Trophoblast cell (in vitro differentiated cells and primary cell): ENCODE data around the gene C11orf42.

Source experiments
- DNase-seq, 2 donors: peaks; one replicate each; pipeline ENCODE4 v3.0.0-alpha.2; 2016
- H2AFZ ChIP-seq: 2 replicates; pipeline ENCODE4 v1.6.1; 2013; ENCODE audit warnings: low read length, moderate library complexity, mild to moderate bottlenecking; ENCODE audit not compliant: insufficient read depth, poor library complexity
- H2AK5ac ChIP-seq: 2 replicates; pipeline ENCODE4 v1.6.1; 2013; ENCODE audit warnings: mild to moderate bottlenecking, low read length
- H2BK120ac ChIP-seq: 2 replicates; pipeline ENCODE4 v1.6.1; 2013; ENCODE audit warnings: low read length, mild to moderate bottlenecking, moderate library complexity; ENCODE audit not compliant: insufficient read depth, poor library complexity
- H2BK12ac ChIP-seq: 2 replicates; pipeline ENCODE4 v1.6.1; 2013; ENCODE audit warnings: mild to moderate bottlenecking, low read length, moderate library complexity
- H2BK5ac ChIP-seq: 2 replicates; pipeline ENCODE4 v1.6.1; 2013; ENCODE audit warnings: low read length, low read depth, moderate library complexity, mild to moderate bottlenecking; ENCODE audit not compliant: poor library complexity
- H3K14ac ChIP-seq: 2 replicates; pipeline ENCODE4 v1.6.1; 2013; ENCODE audit warnings: mild to moderate bottlenecking, low read length
- H3K18ac ChIP-seq: 2 replicates; pipeline ENCODE4 v1.6.1; 2013; ENCODE audit warnings: mild to moderate bottlenecking, low read length
- H3K23ac ChIP-seq: 2 replicates; pipeline ENCODE4 v1.6.1; 2013; ENCODE audit warnings: low read length
- H3K27ac ChIP-seq: 2 replicates; pipeline ENCODE4 v1.5.1; 2013; ENCODE audit warnings: low read depth, mild to moderate bottlenecking, inconsistent platforms, low read length, moderate library complexity
- H3K27me3 ChIP-seq: 2 replicates; pipeline ENCODE4 v1.6.1; 2013; ENCODE audit warnings: inconsistent platforms, mild to moderate bottlenecking, low read length, moderate library complexity; ENCODE audit not compliant: insufficient read depth
- H3K36me3 ChIP-seq, 2 experiments: 1 replicate in 1 of 2; 2 replicates in 1 of 2; pipeline ENCODE4 v1.6.1; 2013; ENCODE audit warnings: low read length in 2 of 2, mild to moderate bottlenecking in 2 of 2, moderate library complexity in 1 of 2; ENCODE audit not compliant: insufficient read depth in 2 of 2, control insufficient read depth in 1 of 2
- H3K4ac ChIP-seq: 2 replicates; pipeline ENCODE4 v1.6.1; 2013; ENCODE audit warnings: low read depth, mild to moderate bottlenecking, low read length, moderate library complexity
- H3K4me1 ChIP-seq, 2 experiments: 1 replicate in 1 of 2; 2 replicates in 1 of 2; pipeline ENCODE4 v1.6.1; 2013; ENCODE audit warnings: low read length in 2 of 2, mild to moderate bottlenecking in 2 of 2, moderate library complexity in 1 of 2; ENCODE audit not compliant: insufficient read depth in 2 of 2, control insufficient read depth in 1 of 2
- H3K4me2 ChIP-seq: 2 replicates; pipeline ENCODE4 v1.6.1; 2013; ENCODE audit warnings: inconsistent platforms, mild to moderate bottlenecking, low read length, moderate library complexity
- H3K4me3 ChIP-seq: 2 replicates; pipeline ENCODE4 v1.5.1; 2013; ENCODE audit warnings: mild to moderate bottlenecking, low read depth, low read length, inconsistent platforms
- H3K79me1 ChIP-seq: one replicate; pipeline ENCODE4 v1.6.1; 2013; ENCODE audit warnings: low read length
- H3K79me2 ChIP-seq: 2 replicates; pipeline ENCODE4 v1.6.1; 2013; ENCODE audit warnings: low read length, mild to moderate bottlenecking; ENCODE audit not compliant: control insufficient read depth, insufficient read depth, poor library complexity
- H3K9ac ChIP-seq: 2 replicates; pipeline ENCODE4 v1.6.1; 2013; ENCODE audit warnings: mild to moderate bottlenecking, low read length
- H3K9me3 ChIP-seq: 2 replicates; pipeline ENCODE4 v1.6.1; 2013; ENCODE audit warnings: low read depth, mild to moderate bottlenecking, control low read depth, inconsistent platforms, low read length; ENCODE audit not compliant: insufficient read depth
- H4K12ac ChIP-seq: 2 replicates; pipeline ENCODE4 v1.6.1; 2013; ENCODE audit warnings: low read depth, mild to moderate bottlenecking, low read length, moderate library complexity
- H4K8ac ChIP-seq: 2 replicates; pipeline ENCODE4 v1.6.1; 2013; ENCODE audit warnings: low read depth, mild to moderate bottlenecking, low read length, moderate library complexity
- H4K91ac ChIP-seq: one replicate; pipeline ENCODE4 v1.6.1; 2013; ENCODE audit warnings: low read depth, mild to moderate bottlenecking, low read length, moderate library complexity
- WGBS: extraction: QIAGEN DNeasy Blood & Tissue Kit; methylation state at CpG from one replicate; pipeline ENCODE4 v1.1.7; 2013; ENCODE audit warnings: missing lambda C conversion rate; ENCODE audit not compliant: insufficient read length, insufficient coverage; ENCODE audit errors: extremely low coverage; 5-methylcytosine and 5-hydroxymethylcytosine counted together

C11orf42 gene

GRCh38 chr11:6203327-6203726 lies 2.0 kb upstream of the C11orf42 start:
- Histone ChIP-seq H2BK12ac (no peak overlapping the region), H3K23ac (no peak overlapping the region), H4K8ac (no peak overlapping the region), H3K4me1 (no peaks in the 10 kb centered on the region), H2BK5ac (no peak overlapping the region), H3K36me3 (peaks cover 0 to 12% of the 10 kb centered on the region in 2 experiments), H3K14ac (no peak overlapping the region), H3K79me2 (no peaks in the 10 kb centered on the region), H3K4ac (no peak overlapping the region), H3K9me3 (peaks cover 2% of the 10 kb centered on the region), H4K12ac (no peak overlapping the region), H3K4me3 (no peak overlapping the region), H4K91ac (no peak overlapping the region), H3K79me1 (no peaks in the 10 kb centered on the region), H3K9ac (no peak overlapping the region), H2BK120ac (no peak overlapping the region), H2AK5ac (no peak overlapping the region), H2AFZ (no peak overlapping the region), H3K4me2 (no peak overlapping the region), H3K18ac (no peak overlapping the region), H3K27me3 (no peaks in the 10 kb centered on the region), H3K27ac (no peak overlapping the region)
- no peak for DNase-seq
- WGBS: no CpG with 5 or more reads among the region's 3 CpGs

- Histone ChIP-seq H4K12ac (no peak overlapping the region), H3K27me3 (no peaks in the 10 kb centered on the region), H3K79me1 (no peaks in the 10 kb centered on the region), H2BK120ac (no peak overlapping the region), H4K91ac (no peak overlapping the region), H3K14ac (no peak overlapping the region), H4K8ac (no peak overlapping the region), H3K4me1 (no peaks in the 10 kb centered on the region), H2BK5ac (no peak overlapping the region), H3K4me2 (no peak overlapping the region), H3K79me2 (no peaks in the 10 kb centered on the region), H2BK12ac (no peak overlapping the region), H2AFZ (no peak overlapping the region), H3K27ac (no peak overlapping the region), H3K4ac (no peak overlapping the region), H3K4me3 (no peak overlapping the region), H3K9ac (no peak overlapping the region), H3K18ac (no peak overlapping the region), H3K23ac (no peak overlapping the region), H3K36me3 (peaks cover 3 to 14% of the 10 kb centered on the region in 2 experiments), H3K9me3 (peaks cover under 1% of the 10 kb centered on the region), H2AK5ac (no peak overlapping the region)
- WGBS: no CpG with 5 or more reads among the region's 1 CpG
- peak; percentile 43 to 97 for DNase-seq
Observed at GRCh38 chr11:6204706-6205105, 651 bp upstream of the C11orf42 start.

GRCh38 chr11:6206456-6207180 lies 1.3 kb downstream of the C11orf42 start:
- H3K36me3 ChIP-seq: peaks cover 20 to 32% of the 10 kb centered on the region in 2 experiments
- H3K4me2 ChIP-seq: no peak overlapping the region
- no peak overlapping the region for H2BK5ac ChIP-seq
- H3K14ac ChIP-seq: no peak overlapping the region
- H3K9ac ChIP-seq: no peak overlapping the region
- no peaks in the 10 kb centered on the region for H3K27me3 ChIP-seq
- H2BK12ac ChIP-seq: no peak overlapping the region
- no peaks in the 10 kb centered on the region for H3K79me2 ChIP-seq
- H3K27ac ChIP-seq: no peak overlapping the region
- H3K9me3 ChIP-seq: peaks cover 3% of the 10 kb centered on the region
- H2AK5ac ChIP-seq: no peak overlapping the region
- no peak overlapping the region for H2AFZ ChIP-seq
- no peak overlapping the region for H4K8ac ChIP-seq
- H3K4ac ChIP-seq: no peak overlapping the region
- no peaks in the 10 kb centered on the region for H3K4me1 ChIP-seq
- no peak overlapping the region for H3K4me3 ChIP-seq
- no peak overlapping the region for H3K18ac ChIP-seq
- H4K91ac ChIP-seq: no peak overlapping the region
- H4K12ac ChIP-seq: no peak overlapping the region
- H2BK120ac ChIP-seq: no peak overlapping the region
- no peaks in the 10 kb centered on the region for H3K79me1 ChIP-seq
- H3K23ac ChIP-seq: no peak overlapping the region
- DNase-seq: no peak
- WGBS: no CpG with 5 or more reads among the region's 3 CpGs

GRCh38 chr11:6209801-6210200 lies 4.4 kb downstream of the C11orf42 start:
- no peaks in the 10 kb centered on the region for H3K79me1 ChIP-seq
- H2AK5ac ChIP-seq: no peak overlapping the region
- no peak overlapping the region for H2BK5ac ChIP-seq
- no peak overlapping the region for H4K91ac ChIP-seq
- no peak overlapping the region for H3K4me2 ChIP-seq
- no peak for DNase-seq
- H3K9ac ChIP-seq: no peak overlapping the region
- no peak overlapping the region for H2BK120ac ChIP-seq
- H2AFZ ChIP-seq: no peak overlapping the region
- H2BK12ac ChIP-seq: no peak overlapping the region
- no peak overlapping the region for H3K27ac ChIP-seq
- no peaks in the 10 kb centered on the region for H3K4me1 ChIP-seq
- H4K8ac ChIP-seq: no peak overlapping the region
- no peaks in the 10 kb centered on the region for H3K27me3 ChIP-seq
- peak overlapping the region; percentile 2 for H3K4me3 ChIP-seq
- H3K14ac ChIP-seq: no peak overlapping the region
- H3K4ac ChIP-seq: no peak overlapping the region
- H3K23ac ChIP-seq: no peak overlapping the region
- H3K79me2 ChIP-seq: no peaks in the 10 kb centered on the region
- H4K12ac ChIP-seq: no peak overlapping the region
- H3K9me3 ChIP-seq: peaks cover 3% of the 10 kb centered on the region
- H3K36me3 ChIP-seq: peaks cover 28 to 45% of the 10 kb centered on the region in 2 experiments
- WGBS: no CpG with 5 or more reads among the region's 12 CpGs
- H3K18ac ChIP-seq: no peak overlapping the region
